Muscle layer of duodenum (tissue), 2 donors: ENCODE measurements around the gene CDX4.

Experiments
- H3K27ac ChIP-seq: one replicate; pipeline ENCODE4 v1.7.0; 2013; ENCODE audit warnings: mild to moderate bottlenecking, low read length
- H3K27me3 ChIP-seq: one replicate; pipeline ENCODE4 v1.7.0; 2013; ENCODE audit warnings: low read depth, mild to moderate bottlenecking, control low read depth, low read length
- H3K36me3 ChIP-seq, 2 donors: one replicate each; pipeline ENCODE4 v1.7.0; 2013; ENCODE audit warnings: low read length in 2 of 2, control low read depth in 1 of 2, mild to moderate bottlenecking in 1 of 2; ENCODE audit not compliant: insufficient read depth in 2 of 2, control insufficient read depth in 1 of 2
- H3K4me1 ChIP-seq, 2 donors: one replicate each; pipeline ENCODE4 v1.7.0; 2013; ENCODE audit warnings: low read length in 2 of 2, mild to moderate bottlenecking in 2 of 2, control low read depth in 1 of 2, moderate library complexity in 1 of 2; ENCODE audit not compliant: insufficient read depth in 2 of 2, control insufficient read depth in 1 of 2
- H3K4me3 ChIP-seq, 2 donors: one replicate each; pipeline ENCODE4 v1.7.0; 2013; ENCODE audit warnings: low read length in 2 of 2, low read depth in 1 of 2, mild to moderate bottlenecking in 1 of 2
- H3K9me3 ChIP-seq, 2 donors: one replicate each; pipeline ENCODE4 v1.7.0; 2013; ENCODE audit warnings: low read length in 2 of 2, control low read depth in 1 of 2, mild to moderate bottlenecking in 1 of 2; ENCODE audit not compliant: control insufficient read depth in 1 of 2
- donor health status: healthy.

Gene CDX4

GRCh38 chrX:73446831-73447230 lies at the start of gene CDX4:
TSS of gene CDX4 (plus strand) at chrX:73447053. CDS start at chrX:73447254, 201 bp downstream.
- Histone ChIP-seq H3K4me3 (peak within 1 kb of the TSS in 1 of 2 donors; percentile 35), H3K27me3 (no peaks in the 10 kb centered on the region), H3K9me3 (no peaks in the 10 kb centered on the region), H3K4me1 (no peaks in the 10 kb centered on the region), H3K36me3 (no peaks in the 10 kb centered on the region), H3K27ac (no peak within 1 kb of the TSS)

- H3K27ac ChIP-seq = no peak overlapping the region
- H3K27me3 ChIP-seq = no peaks in the 10 kb centered on the region
- H3K4me3 ChIP-seq = no peak overlapping the region
Measured at GRCh38 chrX:73398185-73398914, 48.5 kb upstream of the CDX4 start.

GRCh38 chrX:73400136-73400748 lies 46.6 kb upstream of the CDX4 start:
- Histone ChIP-seq H3K36me3 (no peaks in the 10 kb centered on the region), H3K27me3 (no peaks in the 10 kb centered on the region), H3K9me3 (no peaks in the 10 kb centered on the region), H3K27ac (no peak overlapping the region), H3K4me1 (no peaks in the 10 kb centered on the region), H3K4me3 (no peak overlapping the region)

More at GRCh38 chrX:73398185-73398914, 48.5 kb upstream of the CDX4 start:
- Histone ChIP-seq H3K4me1 (no peaks in the 10 kb centered on the region), H3K9me3 (no peaks in the 10 kb centered on the region), H3K36me3 (no peaks in the 10 kb centered on the region)

GRCh38 chrX:73401591-73402266 lies 45.1 kb upstream of the CDX4 start:
- no peaks in the 10 kb centered on the region for H3K27me3 ChIP-seq
- no peak overlapping the region for H3K27ac ChIP-seq
- H3K4me1 ChIP-seq = no peaks in the 10 kb centered on the region
- H3K9me3 ChIP-seq = no peaks in the 10 kb centered on the region
- no peaks in the 10 kb centered on the region for H3K36me3 ChIP-seq
- H3K4me3 ChIP-seq = no peak overlapping the region

GRCh38 chrX:73412930-73413329 lies 33.9 kb upstream of the CDX4 start:
- Histone ChIP-seq H3K9me3 (peaks cover 0 to 5% of the 10 kb centered on the region in 2 donors), H3K27me3 (no peaks in the 10 kb centered on the region), H3K4me3 (no peak overlapping the region), H3K4me1 (no peaks in the 10 kb centered on the region), H3K27ac (no peak overlapping the region), H3K36me3 (no peaks in the 10 kb centered on the region)

- Histone ChIP-seq H3K4me3 (peak overlapping the region in 1 of 2 donors; percentile 35), H3K9me3 (no peaks in the 10 kb centered on the region), H3K36me3 (no peaks in the 10 kb centered on the region), H3K27me3 (no peaks in the 10 kb centered on the region), H3K27ac (no peak overlapping the region), H3K4me1 (no peaks in the 10 kb centered on the region)
Measured at GRCh38 chrX:73447311-73447794, 500 bp downstream of the CDX4 start.

DNA sequence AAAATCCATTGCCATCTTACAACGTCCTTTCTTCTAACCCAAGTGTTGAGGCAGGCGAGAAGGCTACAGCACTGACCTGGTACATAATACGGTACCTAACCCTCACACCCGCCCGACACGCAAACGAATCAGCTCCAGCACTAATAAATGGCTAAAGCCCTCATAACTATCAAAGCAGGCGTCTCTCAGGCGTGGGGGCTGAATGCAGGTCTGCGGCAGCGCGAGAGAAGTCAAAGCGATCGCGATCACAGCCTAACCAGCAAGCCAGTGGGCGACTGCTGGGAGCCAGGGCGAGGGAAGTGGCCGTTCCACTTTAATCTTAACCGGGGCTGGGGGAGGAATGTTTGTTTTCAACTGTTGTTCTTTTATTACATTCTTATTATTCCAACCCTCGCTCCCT lies 1.5 kb downstream of the CDX4 start:
- Histone ChIP-seq H3K27ac (no peak overlapping the region), H3K4me1 (no peaks in the 10 kb centered on the region), H3K9me3 (no peaks in the 10 kb centered on the region), H3K4me3 (peak overlapping the region in 1 of 2 donors; percentile 35), H3K36me3 (no peaks in the 10 kb centered on the region), H3K27me3 (no peaks in the 10 kb centered on the region)

- no peaks in the 10 kb centered on the region for H3K4me1 ChIP-seq
- H3K27me3 ChIP-seq = no peaks in the 10 kb centered on the region
- H3K4me3 ChIP-seq = no peak overlapping the region
Measured at GRCh38 chrX:73455171-73455570, 8.3 kb downstream of the CDX4 start.

GRCh38 chrX:73457306-73457705 lies 10.5 kb downstream of the CDX4 start:
- no peaks in the 10 kb centered on the region for H3K4me1 ChIP-seq
- no peaks in the 10 kb centered on the region for H3K9me3 ChIP-seq
- no peaks in the 10 kb centered on the region for H3K36me3 ChIP-seq
- H3K27ac ChIP-seq = no peak overlapping the region
- no peak overlapping the region for H3K4me3 ChIP-seq
- no peaks in the 10 kb centered on the region for H3K27me3 ChIP-seq

More at GRCh38 chrX:73455171-73455570, 8.3 kb downstream of the CDX4 start:
- H3K9me3 ChIP-seq = no peaks in the 10 kb centered on the region
- no peaks in the 10 kb centered on the region for H3K36me3 ChIP-seq
- no peak overlapping the region for H3K27ac ChIP-seq

- no peak overlapping the region for H3K27ac ChIP-seq
- no peaks in the 10 kb centered on the region for H3K27me3 ChIP-seq
- H3K9me3 ChIP-seq = no peaks in the 10 kb centered on the region
- no peak overlapping the region for H3K4me3 ChIP-seq
- H3K4me1 ChIP-seq = no peaks in the 10 kb centered on the region
- H3K36me3 ChIP-seq = no peaks in the 10 kb centered on the region
Measured at GRCh38 chrX:73468376-73468775, 21.5 kb downstream of the CDX4 start.

- Histone ChIP-seq H3K27me3 (no peaks in the 10 kb centered on the region), H3K36me3 (no peaks in the 10 kb centered on the region), H3K27ac (no peak overlapping the region), H3K4me1 (no peaks in the 10 kb centered on the region), H3K9me3 (no peaks in the 10 kb centered on the region), H3K4me3 (no peak overlapping the region)
Measured at GRCh38 chrX:73478961-73479360, 32.1 kb downstream of the CDX4 start.
